ENCODE results near the gene SRGAP2B.
"Not testable (repeated sequence)": the region's sequence is repeated elsewhere in the genome, so short reads cannot be mapped to it uniquely, and the experiment has no call there.

- not testable (repeated sequence) for TF ChIP-seq POLR2A (IDR thresholded peaks at IDR 0.05; ENCODE audit: control extremely low read depth in 1 of 2, low read depth in 2 of 2, low read length in 2 of 2); CTCF (IDR thresholded peaks at IDR 0.05; ENCODE audit: control extremely low read depth in 1 of 3, insufficient read depth in 1 of 3, low read depth in 1 of 3, low read length in 3 of 3); SP2 (IDR thresholded peaks at IDR 0.05; ENCODE audit: low read length); SIX5 (IDR thresholded peaks at IDR 0.05; ENCODE audit: low read depth, low read length); CHD2 (IDR thresholded peaks at IDR 0.05; ENCODE audit: low read length); EZH2 (IDR thresholded peaks at IDR 0.05; ENCODE audit: low read depth, low read length, severe bottlenecking)
Observed at GRCh38 chr1:144858607-144859006, 236.5 kb downstream of the SRGAP2B start.
